ENCODE results near the gene UBL7. TPM values are rescaled to one million over a fixed set of nuclear protein-coding genes. Genes with fewer than 3 reads are reported as not detected.

UBL7 gene
- total and polyA plus RNA-seq, 2 experiments from 2014 or later: 39.2 to 60.2 TPM

- Histone ChIP-seq H3K4me3 (no peak overlapping the region), H3K9me2 (replicated peaks; ENCODE audit: insufficient read depth) (no peaks in the 10 kb centered on the region), H3K4me1 (ENCODE audit: insufficient read depth) (peaks cover 20% of the 10 kb centered on the region), H2AFZ (no peak overlapping the region), H4K20me1 (ENCODE audit: insufficient read depth, poor library complexity, severe bottlenecking) (no peaks in the 10 kb centered on the region), H3K79me2 (no peaks in the 10 kb centered on the region), H3K4me2 (no peak overlapping the region), H3K27ac (no peak overlapping the region), H3K27me3 (no peaks in the 10 kb centered on the region), H3K9me3 (ENCODE audit: low read depth) (no peaks in the 10 kb centered on the region), H3K36me3 (replicated peaks; ENCODE audit: insufficient read depth, low read depth) (no peaks in the 10 kb centered on the region)
- peak; percentile 89 for DNase-seq (ENCODE audit: low spot score)
- TF ChIP-seq EZH2 (IDR thresholded peaks at IDR 0.05; ENCODE audit: borderline replicate concordance) (no peak), CTCF (IDR thresholded peaks at IDR 0.05; ENCODE audit: poor library complexity) (peak; percentile 96)
- 0% methylated on average over 2 of the region's 2 CpGs for WGBS (ENCODE audit: low lambda C conversion rate, missing lambda C conversion rate)
These were observed 22.1 kb downstream of the UBL7 start for GRCh38 chr15:74438721-74439316.

GRCh38 chr15:74438206-74438605 lies 22.8 kb downstream of the UBL7 start:
- Histone ChIP-seq H3K4me2 (no peak overlapping the region), H3K9me3 (ENCODE audit: low read depth) (no peaks in the 10 kb centered on the region), H2AFZ (no peak overlapping the region), H3K79me2 (no peaks in the 10 kb centered on the region), H3K4me3 (no peak overlapping the region), H3K27ac (no peak overlapping the region), H3K9me2 (replicated peaks; ENCODE audit: insufficient read depth) (no peaks in the 10 kb centered on the region), H4K20me1 (ENCODE audit: insufficient read depth, poor library complexity, severe bottlenecking) (no peaks in the 10 kb centered on the region), H3K27me3 (no peaks in the 10 kb centered on the region), H3K36me3 (replicated peaks; ENCODE audit: insufficient read depth, low read depth) (no peaks in the 10 kb centered on the region), H3K4me1 (ENCODE audit: insufficient read depth) (peaks cover 17% of the 10 kb centered on the region)
- WGBS (ENCODE audit: low lambda C conversion rate, missing lambda C conversion rate): 59% methylated on average over 2 of the region's 2 CpGs
- no peak for DNase-seq (ENCODE audit: low spot score)
- TF ChIP-seq EZH2 (IDR thresholded peaks at IDR 0.05; ENCODE audit: borderline replicate concordance) (no peak), EZH2phosphoT487 (IDR thresholded peaks at IDR 0.05; ENCODE audit: low read depth, severe bottlenecking, unreplicated experiment) (no peak), CTCF (IDR thresholded peaks at IDR 0.05; ENCODE audit: poor library complexity) (no peak)

- Histone ChIP-seq H3K9me3 (ENCODE audit: low read depth) (no peaks in the 10 kb centered on the region), H3K4me3 (peak overlapping the region; percentile 33), H2AFZ (peak overlapping the region; percentile 92), H3K9me2 (replicated peaks; ENCODE audit: insufficient read depth) (no peaks in the 10 kb centered on the region), H3K4me2 (peak overlapping the region; percentile 99), H3K36me3 (replicated peaks; ENCODE audit: insufficient read depth, low read depth) (no peaks in the 10 kb centered on the region), H3K4me1 (ENCODE audit: insufficient read depth) (peaks cover 13% of the 10 kb centered on the region), H3K27ac (peak overlapping the region; percentile 80), H4K20me1 (ENCODE audit: insufficient read depth, poor library complexity, severe bottlenecking) (no peaks in the 10 kb centered on the region), H3K79me2 (peaks cover 5% of the 10 kb centered on the region), H3K27me3 (peaks cover 21% of the 10 kb centered on the region)
- TF ChIP-seq EZH2phosphoT487 (IDR thresholded peaks at IDR 0.05; ENCODE audit: low read depth, severe bottlenecking, unreplicated experiment) (no peak), CTCF (IDR thresholded peaks at IDR 0.05; ENCODE audit: poor library complexity) (no peak), EZH2 (IDR thresholded peaks at IDR 0.05; ENCODE audit: borderline replicate concordance) (no peak)
- WGBS (ENCODE audit: low lambda C conversion rate, missing lambda C conversion rate): 63% methylated on average over 16 of the region's 16 CpGs
- DNase-seq (ENCODE audit: low spot score): no peak
These were observed 26.5 kb downstream of the UBL7 start for GRCh38 chr15:74434263-74435136.
